IPS DF 6.9 (cell line): ENCODE results near the gene CLEC10A.
"Not testable (repeated sequence)": the region's sequence is repeated elsewhere in the genome, so short reads cannot be mapped to it uniquely, and the experiment has no call there.

ENCODE experiments used
- DNase-seq: peaks from one replicate; pipeline ENCODE4 v3.0.0-alpha.2; 2013; ENCODE audit warnings: low read depth, low spot score
- H3K27ac ChIP-seq: one replicate; pipeline ENCODE4 v1.5.1; 2013; ENCODE audit warnings: low read length, control low read depth
- H3K27me3 ChIP-seq: 2 replicates; pipeline ENCODE4 v1.6.1; 2013; ENCODE audit warnings: mild to moderate bottlenecking, low read length; ENCODE audit not compliant: control insufficient read depth, insufficient read depth
- H3K36me3 ChIP-seq: 2 replicates; pipeline ENCODE4 v1.6.1; 2013; ENCODE audit warnings: low read length; ENCODE audit not compliant: control insufficient read depth, insufficient read depth
- H3K4me1 ChIP-seq: 2 replicates; pipeline ENCODE4 v1.6.1; 2013; ENCODE audit warnings: low read length; ENCODE audit not compliant: control insufficient read depth, insufficient read depth
- H3K4me3 ChIP-seq: 2 replicates; pipeline ENCODE4 v1.5.1; 2013; ENCODE audit warnings: mild to moderate bottlenecking, low read length
- H3K9me3 ChIP-seq: 2 replicates; pipeline ENCODE4 v1.6.1; 2013; ENCODE audit warnings: low read length, inconsistent platforms; ENCODE audit not compliant: control insufficient read depth, insufficient read depth
- WGBS: extraction: QIAGEN DNeasy Blood & Tissue Kit; methylation state at CpG from one replicate; pipeline ENCODE4 v1.1.7; 2013; ENCODE audit warnings: mixed read lengths, missing lambda C conversion rate; ENCODE audit not compliant: insufficient read length, insufficient coverage; 5-methylcytosine and 5-hydroxymethylcytosine counted together

The CLEC10A gene

GRCh38 chr17:7048968-7049367 lies 31.1 kb downstream of the CLEC10A start:
- WGBS: no CpG with 5 or more reads among the region's 6 CpGs
- H3K4me3 ChIP-seq: no peak overlapping the region
- H3K27me3 ChIP-seq: peaks cover 4% of the 10 kb centered on the region; the same call in 1 of the 2 replicates
- no peak overlapping the region for H3K27ac ChIP-seq
- no peaks in the 10 kb centered on the region for H3K36me3 ChIP-seq
- no peaks in the 10 kb centered on the region; the same call in 1 of the 2 replicates for H3K4me1 ChIP-seq
- DNase-seq: no peak
- no peaks in the 10 kb centered on the region for H3K9me3 ChIP-seq

GRCh38 chr17:7047566-7047965 lies 32.5 kb downstream of the CLEC10A start:
- H3K4me1 ChIP-seq: no peaks in the 10 kb centered on the region; the same call in 1 of the 2 replicates
- no peak for DNase-seq
- no peaks in the 10 kb centered on the region for H3K9me3 ChIP-seq
- H3K36me3 ChIP-seq: no peaks in the 10 kb centered on the region
- no peak overlapping the region for H3K27ac ChIP-seq
- peaks cover 11% of the 10 kb centered on the region; the same call in 1 of the 2 replicates for H3K27me3 ChIP-seq
- no peak overlapping the region for H3K4me3 ChIP-seq
- WGBS: no CpG with 5 or more reads among the region's 6 CpGs

GRCh38 chr17:7046725-7047397 lies 33.2 kb downstream of the CLEC10A start:
- no CpG with 5 or more reads among the region's 26 CpGs for WGBS
- peak overlapping the region; percentile 11; the same call in 1 of the 2 replicates for H3K4me3 ChIP-seq
- not testable (repeated sequence) for H3K4me1 ChIP-seq, DNase-seq, H3K9me3 ChIP-seq, H3K36me3 ChIP-seq, H3K27ac ChIP-seq
- peaks cover 11% of the 10 kb centered on the region; the same call in 1 of the 2 replicates for H3K27me3 ChIP-seq

GRCh38 chr17:7046127-7046724 lies 33.8 kb downstream of the CLEC10A start:
- H3K4me1 ChIP-seq: peaks cover 7% of the 10 kb centered on the region
- H3K4me3 ChIP-seq: peak overlapping the region; percentile 11; the same call in 1 of the 2 replicates

GRCh38 chr17:7045492-7046126 lies 34.4 kb downstream of the CLEC10A start:
- DNase-seq: no peak
- Histone ChIP-seq H3K4me3 (no peak overlapping the region), H3K36me3 (no peaks in the 10 kb centered on the region), H3K9me3 (no peaks in the 10 kb centered on the region), H3K4me1 (peaks cover 7% of the 10 kb centered on the region), H3K27ac (no peak overlapping the region), H3K27me3 (peaks cover 11% of the 10 kb centered on the region; the same call in 1 of the 2 replicates)
- no CpG with 5 or more reads among the region's 5 CpGs for WGBS

More at GRCh38 chr17:7046127-7046724, 33.8 kb downstream of the CLEC10A start:
- no CpG with 5 or more reads among the region's 15 CpGs for WGBS
- Histone ChIP-seq H3K9me3 (no peaks in the 10 kb centered on the region), H3K36me3 (no peaks in the 10 kb centered on the region), H3K27ac (no peak overlapping the region), H3K27me3 (peaks cover 11% of the 10 kb centered on the region; the same call in 1 of the 2 replicates)
- no peak for DNase-seq

GRCh38 chr17:7043497-7044198 lies 36.4 kb downstream of the CLEC10A start, which contains the start of gene SLC16A11:
Gene SLC16A11 (minus strand): TSS chr17:7044092. CDS start chr17:7043513, 579 bp downstream.
- H3K27me3 ChIP-seq: peaks cover 11% of the 10 kb centered on the region; the same call in 1 of the 2 replicates
- peaks cover 7% of the 10 kb centered on the region for H3K4me1 ChIP-seq
- peak within 1 kb of the TSS; percentile 38; the same call in 1 of the 2 replicates for H3K4me3 ChIP-seq
- no peak for DNase-seq
- H3K9me3 ChIP-seq: no peaks in the 10 kb centered on the region
- no peak within 1 kb of the TSS for H3K27ac ChIP-seq
- no CpG with 5 or more reads among the region's 58 CpGs for WGBS
- no peaks in the 10 kb centered on the region for H3K36me3 ChIP-seq

- peak overlapping the region; percentile 38; the same call in 1 of the 2 replicates for H3K4me3 ChIP-seq
- no peaks in the 10 kb centered on the region for H3K36me3 ChIP-seq
- H3K27me3 ChIP-seq: peaks cover 11% of the 10 kb centered on the region; the same call in 1 of the 2 replicates
- no peak for DNase-seq
- no CpG with 5 or more reads among the region's 21 CpGs for WGBS
- no peak overlapping the region for H3K27ac ChIP-seq
- peaks cover 7% of the 10 kb centered on the region for H3K4me1 ChIP-seq
- H3K9me3 ChIP-seq: no peaks in the 10 kb centered on the region
Observed at GRCh38 chr17:7043182-7043496, 36.9 kb downstream of the CLEC10A start.

- peak overlapping the region; percentile 38; the same call in 1 of the 2 replicates for H3K4me3 ChIP-seq
- H3K27me3 ChIP-seq: peaks cover 11% of the 10 kb centered on the region; the same call in 1 of the 2 replicates
- WGBS: no CpG with 5 or more reads among the region's 53 CpGs
- H3K27ac ChIP-seq: no peak overlapping the region
- no peaks in the 10 kb centered on the region for H3K9me3 ChIP-seq
- peaks cover 7% of the 10 kb centered on the region for H3K4me1 ChIP-seq
- DNase-seq: no peak
- H3K36me3 ChIP-seq: no peaks in the 10 kb centered on the region
Observed at GRCh38 chr17:7042501-7043181, 37.4 kb downstream of the CLEC10A start.

- H3K27ac ChIP-seq: no peak overlapping the region
- peaks cover 11% of the 10 kb centered on the region; the same call in 1 of the 2 replicates for H3K27me3 ChIP-seq
- peaks cover 7% of the 10 kb centered on the region for H3K4me1 ChIP-seq
- H3K36me3 ChIP-seq: no peaks in the 10 kb centered on the region
- peak overlapping the region; percentile 38; the same call in 1 of the 2 replicates for H3K4me3 ChIP-seq
- no CpG with 5 or more reads among the region's 43 CpGs for WGBS
- DNase-seq: no peak
- no peaks in the 10 kb centered on the region for H3K9me3 ChIP-seq
Observed at GRCh38 chr17:7041607-7042500, 38.2 kb downstream of the CLEC10A start.
